ENCODE data around the gene ZNF254.

The ZNF254 gene

DNA sequence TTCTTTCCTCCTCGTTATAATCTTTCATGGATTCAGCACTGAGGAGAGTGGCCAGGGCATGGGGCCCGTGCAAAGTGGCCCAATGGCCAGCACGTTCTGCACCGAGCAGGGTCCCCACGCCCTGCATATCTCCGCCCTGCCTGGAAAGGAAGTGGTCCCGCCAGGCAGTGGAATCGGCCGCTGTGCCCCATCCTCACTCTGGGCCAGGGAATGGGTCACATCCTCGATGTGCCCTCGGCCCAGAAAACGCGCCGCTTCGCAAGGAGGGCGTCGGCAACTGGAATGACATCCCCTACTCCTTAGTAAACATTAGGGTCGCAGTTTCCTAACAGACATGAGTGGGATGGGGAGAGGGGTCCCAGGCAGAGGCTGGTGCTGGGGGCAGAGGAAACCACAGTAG is 90.7 kb downstream of the ZNF254 start:
- Histone ChIP-seq H3K4me3 (no peak overlapping the region), H3K9me3 (peaks cover 13 to 82% (median 48%) of the 10 kb centered on the region in 3 donors), H3K4me1 (no peaks in the 10 kb centered on the region), H3K27ac (no peak overlapping the region), H3K36me3 (peaks cover 0 to 13% (median 0%) of the 10 kb centered on the region in 3 donors), H3K27me3 (no peaks in the 10 kb centered on the region)
- no peak for DNase-seq
- intact Hi-C loops (cut with DNase I; ENCODE audit: low total_unique reads), result no loop called here
- TF ChIP-seq, protein P1, sequence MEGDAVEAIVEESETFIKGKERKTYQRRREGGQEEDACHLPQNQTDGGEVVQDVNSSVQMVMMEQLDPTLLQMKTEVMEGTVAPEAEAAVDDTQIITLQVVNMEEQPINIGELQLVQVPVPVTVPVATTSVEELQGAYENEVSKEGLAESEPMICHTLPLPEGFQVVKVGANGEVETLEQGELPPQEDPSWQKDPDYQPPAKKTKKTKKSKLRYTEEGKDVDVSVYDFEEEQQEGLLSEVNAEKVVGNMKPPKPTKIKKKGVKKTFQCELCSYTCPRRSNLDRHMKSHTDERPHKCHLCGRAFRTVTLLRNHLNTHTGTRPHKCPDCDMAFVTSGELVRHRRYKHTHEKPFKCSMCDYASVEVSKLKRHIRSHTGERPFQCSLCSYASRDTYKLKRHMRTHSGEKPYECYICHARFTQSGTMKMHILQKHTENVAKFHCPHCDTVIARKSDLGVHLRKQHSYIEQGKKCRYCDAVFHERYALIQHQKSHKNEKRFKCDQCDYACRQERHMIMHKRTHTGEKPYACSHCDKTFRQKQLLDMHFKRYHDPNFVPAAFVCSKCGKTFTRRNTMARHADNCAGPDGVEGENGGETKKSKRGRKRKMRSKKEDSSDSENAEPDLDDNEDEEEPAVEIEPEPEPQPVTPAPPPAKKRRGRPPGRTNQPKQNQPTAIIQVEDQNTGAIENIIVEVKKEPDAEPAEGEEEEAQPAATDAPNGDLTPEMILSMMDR (IDR thresholded peaks at IDR 0.05), result no peak

- Histone ChIP-seq H3K9me3 (peaks cover 13 to 77% (median 48%) of the 10 kb centered on the region in 3 donors), H3K27ac (no peak overlapping the region), H3K27me3 (no peaks in the 10 kb centered on the region), H3K4me3 (no peak overlapping the region), H3K4me1 (no peaks in the 10 kb centered on the region), H3K36me3 (peaks cover 0 to 13% (median 0%) of the 10 kb centered on the region in 3 donors)
- intact Hi-C loops (cut with DNase I; ENCODE audit: low total_unique reads), result no loop called here
- TF ChIP-seq, protein P1 (IDR thresholded peaks at IDR 0.05), result no peak
- DNase-seq, result no peak
These were observed 91.2 kb downstream of the ZNF254 start for GRCh38 chr19:24178207-24178606.
